H1 (cell line): ENCODE data around the gene ZDHHC8. TPM values are rescaled to one million over a fixed set of nuclear protein-coding genes. Genes with fewer than 3 reads are reported as not detected.

ENCODE experiments used
- EP300 ChIP-seq, 2 experiments: IDR thresholded peaks; 1 replicate in 1 of 2; 2 replicates in 1 of 2; pipeline ENCODE4 v1.6.1; 2011 to 2012; ENCODE audit warnings: low read depth in 2 of 2, low read length in 2 of 2, mild to moderate bottlenecking in 2 of 2, borderline replicate concordance in 1 of 2, inconsistent platforms in 1 of 2, moderate library complexity in 1 of 2
- KDM5A ChIP-seq: fragments of 200-600 bp; IDR thresholded peaks from 2 replicates; pipeline ENCODE4 v1.7.1; 2012; ENCODE audit warnings: mild to moderate bottlenecking, low read length, inconsistent platforms, mixed read lengths
- MAFK ChIP-seq: IDR thresholded peaks from 2 replicates; pipeline ENCODE4 v1.6.1; 2012; ENCODE audit warnings: low read depth, mild to moderate bottlenecking, improper control_type of control experiment, low read length
- SIN3A ChIP-seq, 2 experiments: IDR thresholded peaks in 1 of 2; conservative IDR thresholded peaks in 1 of 2; 2 replicates each; pipeline ENCODE4 v1.6.1; 2011 to 2012; ENCODE audit warnings: low read length in 2 of 2, improper control_type of control experiment in 1 of 2, low read depth in 1 of 2, mild to moderate bottlenecking in 1 of 2
- SIX5 ChIP-seq: IDR thresholded peaks from 2 replicates; pipeline ENCODE4 v1.6.1; 2011; ENCODE audit warnings: mild to moderate bottlenecking, low read depth, low read length
- polyA plus RNA-seq, 7 experiments: library from polyadenylated mRNA; depleted of rRNA in 3 of 7; stranded (reverse) in 5 of 7; unstranded in 2 of 7; fragments of >200 nt in 5 of 7; fragments of 200-250 nt in 2 of 7; gene quantifications; 1 replicate in 5 of 7; 2 replicates in 1 of 7; 4 replicates in 1 of 7; pipeline versions ENCODE4 v1.2.1 to v1.2.3, GENCODE V29; 2011 to 2013; ENCODE audit warnings: missing spikeins in 2 of 7, mixed read lengths in 2 of 7
- total RNA-seq: library from RNA; stranded (reverse); fragmentation: NEBNext Ultra II Directional; extraction: Animal tissue kit (Norgen Biotek cat#: 25700); gene quantifications from 2 replicates; pipeline ENCODE4 v1.2.1, GENCODE V29; 2021
- TF ChIP-seq, protein P1 (sequence below): IDR thresholded peaks from 2 replicates; pipeline ENCODE4 v1.6.1; 2012; ENCODE audit warnings: inconsistent platforms

ZDHHC8 gene
- total and polyA plus RNA-seq, 2 of the 8 experiments (the other 6 are each of a cell fraction or from before 2014, with no cell fraction given): 18.6 to 65.6 TPM

DNA sequence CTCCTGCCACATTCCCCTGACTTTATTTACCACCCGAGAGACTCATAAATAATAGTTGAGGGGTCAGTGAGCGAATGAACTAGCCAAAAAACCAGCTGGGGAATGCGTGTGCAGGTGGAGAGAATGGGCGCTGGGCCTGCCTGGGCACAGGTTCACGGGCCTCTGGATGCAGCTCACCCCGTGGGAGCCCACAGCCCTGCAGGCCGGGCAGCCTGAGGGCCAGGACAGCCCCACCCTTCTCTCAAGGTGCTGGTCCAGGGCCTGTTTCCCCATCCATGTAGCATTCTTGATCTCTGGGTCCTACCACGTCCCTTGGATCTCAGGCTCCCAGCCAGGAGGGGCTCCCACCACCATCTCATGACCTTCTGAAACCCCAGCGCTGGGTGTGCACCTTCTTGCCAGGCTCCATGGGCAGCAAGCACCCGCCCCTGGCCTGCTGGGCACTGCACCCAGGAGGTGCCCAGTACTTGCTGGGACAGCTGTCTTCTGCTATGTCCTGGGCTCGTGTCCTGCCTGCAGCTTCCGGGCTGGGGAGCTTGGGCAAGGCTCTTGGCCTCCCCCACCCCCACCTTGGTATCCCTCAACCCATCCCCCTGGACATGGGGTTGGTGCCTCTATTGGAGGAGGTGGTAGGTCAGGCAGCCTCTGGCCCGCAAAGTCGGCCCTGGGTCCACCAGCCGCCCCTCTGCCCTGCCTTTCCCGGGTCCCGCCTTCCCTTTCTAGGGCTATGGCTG, 62.3 kb downstream of the ZDHHC8 start (continued):
- TF ChIP-seq SIN3A (conservative IDR thresholded peaks at IDR 0.05 in 1 of 2, IDR thresholded peaks at IDR 0.05 in 1 of 2; ENCODE audit: low read depth in 1 of 2, low read length in 2 of 2): no peak
- no peak for TF ChIP-seq EP300 (IDR thresholded peaks at IDR 0.05; ENCODE audit: borderline replicate concordance in 1 of 2, low read depth in 2 of 2, low read length in 2 of 2)
- TF ChIP-seq SIX5: no peak
- TF ChIP-seq MAFK: no peak
- TF ChIP-seq, protein P1, sequence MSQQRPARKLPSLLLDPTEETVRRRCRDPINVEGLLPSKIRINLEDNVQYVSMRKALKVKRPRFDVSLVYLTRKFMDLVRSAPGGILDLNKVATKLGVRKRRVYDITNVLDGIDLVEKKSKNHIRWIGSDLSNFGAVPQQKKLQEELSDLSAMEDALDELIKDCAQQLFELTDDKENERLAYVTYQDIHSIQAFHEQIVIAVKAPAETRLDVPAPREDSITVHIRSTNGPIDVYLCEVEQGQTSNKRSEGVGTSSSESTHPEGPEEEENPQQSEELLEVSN: no peak
- no peak for TF ChIP-seq KDM5A
